DOHH2 (cell line): ENCODE data around the gene ZFHX3.

ENCODE experiments used
- H3F3A ChIP-seq: fragments of 200-600 bp; sonication (generic), shearing (Covaris generic); 2 replicates; pipeline ENCODE4 v1.6.0; 2016; ENCODE audit warnings: antibody characterized with exemption, mild to moderate bottlenecking; ENCODE audit not compliant: control insufficient read depth, insufficient read depth
- H3K27ac ChIP-seq: fragments of 200-600 bp; sonication (generic); 2 replicates; pipeline ENCODE4 v1.5.1; 2014; ENCODE audit warnings: low read depth, mild to moderate bottlenecking, low read length, moderate library complexity
- H3K27me3 ChIP-seq: fragments of 200-600 bp; sonication (generic); 2 replicates; pipeline ENCODE4 v1.6.1; 2014; ENCODE audit warnings: mild to moderate bottlenecking, low read length, mixed read lengths; ENCODE audit not compliant: control insufficient read depth
- H3K36me3 ChIP-seq: fragments of 200-600 bp; sonication (generic); 2 replicates; pipeline ENCODE4 v1.6.1; 2014; ENCODE audit warnings: mild to moderate bottlenecking, low read length, moderate library complexity, mixed read lengths; ENCODE audit not compliant: control insufficient read depth
- H3K4me1 ChIP-seq: fragments of 200-600 bp; sonication (generic); 2 replicates; pipeline ENCODE4 v1.6.1; 2014; ENCODE audit warnings: mild to moderate bottlenecking, low read length, mixed read lengths; ENCODE audit not compliant: control insufficient read depth
- H3K4me2 ChIP-seq: fragments of 200-600 bp; sonication (generic); 2 replicates; pipeline ENCODE4 v1.6.0; 2014; ENCODE audit warnings: mild to moderate bottlenecking, low read length, moderate library complexity
- H3K4me3 ChIP-seq: fragments of 200-600 bp; sonication (generic); 2 replicates; pipeline ENCODE4 v1.5.1; 2014; ENCODE audit warnings: mild to moderate bottlenecking, low read length, mixed read lengths
- H3K79me2 ChIP-seq: fragments of 200-600 bp; sonication (generic); 2 replicates; pipeline ENCODE4 v1.6.1; 2014; ENCODE audit warnings: mild to moderate bottlenecking, low read length, mixed read lengths; ENCODE audit not compliant: control insufficient read depth
- H3K9me2 ChIP-seq: fragments of 200-600 bp; sonication (generic); replicated peaks from 2 replicates; pipeline ENCODE4 v1.6.1; 2014; ENCODE audit warnings: mild to moderate bottlenecking, low read length, mixed read lengths; ENCODE audit not compliant: control insufficient read depth
- H3K9me3 ChIP-seq: fragments of 200-600 bp; sonication (generic); 2 replicates; pipeline ENCODE4 v1.6.1; 2014; ENCODE audit warnings: antibody characterized with exemption, low read length, mixed read lengths; ENCODE audit not compliant: control insufficient read depth, insufficient read depth
- H4K20me1 ChIP-seq: fragments of 200-600 bp; sonication (generic); 2 replicates; pipeline ENCODE4 v1.6.0; 2014; ENCODE audit warnings: low read depth, mild to moderate bottlenecking, antibody characterized with exemption, low read length, moderate library complexity; ENCODE audit not compliant: control insufficient read depth, insufficient read depth
- CTCF ChIP-seq: fragments of 200-600 bp; sonication (generic); IDR thresholded peaks from one replicate; pipeline ENCODE4 v1.5.1; 2014; ENCODE audit warnings: antibody characterized with exemption, mild to moderate bottlenecking, low read depth, low read length; ENCODE audit not compliant: poor library complexity, severe bottlenecking
- EZH2phosphoT487 ChIP-seq: fragments of 200-600 bp; sonication (generic); IDR thresholded peaks from 2 replicates; pipeline ENCODE4 v1.6.1; 2017; ENCODE audit warnings: borderline replicate concordance, mild to moderate bottlenecking, antibody characterized with exemption, low read length, moderate library complexity, mixed read lengths

The ZFHX3 gene

GRCh38 chr16:72838586-72838910 lies 209.4 kb downstream of the ZFHX3 start:
- Histone ChIP-seq H3F3A (no peaks in the 10 kb centered on the region), H3K4me2 (no peak overlapping the region), H3K27me3 (no peaks in the 10 kb centered on the region), H3K4me3 (no peak overlapping the region), H3K36me3 (no peaks in the 10 kb centered on the region), H3K4me1 (0 out of 2 replicates have a peak, but pooled peaks cover 5% of the 10 kb centered on the region), H4K20me1 (no peaks in the 10 kb centered on the region), H3K9me3 (no peaks in the 10 kb centered on the region), H3K9me2 (no peaks in the 10 kb centered on the region), H3K27ac (no peak overlapping the region), H3K79me2 (no peaks in the 10 kb centered on the region)
- no peak for TF ChIP-seq EZH2phosphoT487
- no peak for TF ChIP-seq CTCF

GRCh38 chr16:72837846-72838585 lies 209.9 kb downstream of the ZFHX3 start:
- Histone ChIP-seq H3K4me2 (no peak overlapping the region), H3F3A (no peaks in the 10 kb centered on the region), H3K79me2 (no peaks in the 10 kb centered on the region), H3K27me3 (no peaks in the 10 kb centered on the region), H3K9me2 (no peaks in the 10 kb centered on the region), H3K36me3 (no peaks in the 10 kb centered on the region), H3K27ac (no peak overlapping the region), H3K4me3 (no peak overlapping the region), H3K9me3 (no peaks in the 10 kb centered on the region), H3K4me1 (0 out of 2 replicates have a peak, but pooled peaks cover 5% of the 10 kb centered on the region), H4K20me1 (no peaks in the 10 kb centered on the region)
- TF ChIP-seq EZH2phosphoT487 (no peak), CTCF (no peak)

DNA sequence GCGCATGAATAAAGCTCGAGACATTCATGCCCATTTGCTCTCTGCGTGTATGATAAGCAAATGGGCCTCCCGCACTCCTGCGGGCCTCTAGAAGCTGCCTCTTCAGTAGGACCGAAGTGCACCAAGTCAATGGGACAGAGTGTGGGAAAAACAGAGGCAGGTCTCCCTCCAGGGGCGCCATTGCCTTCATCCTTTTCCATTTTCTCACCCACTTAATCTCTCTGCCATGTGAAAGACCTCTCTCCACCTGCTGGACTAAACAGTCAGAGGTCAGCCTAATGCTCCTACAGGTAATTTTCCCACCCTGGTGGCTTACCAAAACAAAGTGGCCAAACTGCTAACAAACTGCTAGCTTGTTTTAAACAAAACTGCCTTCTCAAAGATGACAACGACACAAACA lies 210.9 kb downstream of the ZFHX3 start:
- Histone ChIP-seq H3K27me3 (no peaks in the 10 kb centered on the region), H3K4me1 (0 out of 2 replicates have a peak, but pooled peaks cover 5% of the 10 kb centered on the region), H3K9me3 (no peaks in the 10 kb centered on the region), H3K36me3 (no peaks in the 10 kb centered on the region), H4K20me1 (no peaks in the 10 kb centered on the region), H3F3A (no peaks in the 10 kb centered on the region), H3K79me2 (no peaks in the 10 kb centered on the region), H3K4me3 (no peak overlapping the region), H3K27ac (no peak overlapping the region), H3K4me2 (no peak overlapping the region), H3K9me2 (no peaks in the 10 kb centered on the region)
- no peak for TF ChIP-seq CTCF
